Ishikawa (cell line): ENCODE data around the gene RUFY3.

Experiments
- CEBPB ChIP-seq: IDR thresholded peaks from 2 replicates; pipeline ENCODE4 v1.6.1; 2012
- EP300 ChIP-seq: IDR thresholded peaks from 2 replicates; pipeline ENCODE4 v1.6.1; 2012; ENCODE audit warnings: borderline replicate concordance
- NFIC ChIP-seq: IDR thresholded peaks from 2 replicates; pipeline ENCODE4 v1.6.1; 2012
- TF ChIP-seq, protein P1 (sequence below): IDR thresholded peaks from 2 replicates; pipeline ENCODE4 v1.6.1; 2012
- TF ChIP-seq, protein P2 (sequence below): IDR thresholded peaks from 2 replicates; pipeline ENCODE4 v1.6.1; 2012; ENCODE audit warnings: low read depth, mild to moderate bottlenecking
- TF ChIP-seq, protein P3 (sequence below): IDR thresholded peaks from 2 replicates; pipeline ENCODE4 v1.6.1; 2012

DNA sequence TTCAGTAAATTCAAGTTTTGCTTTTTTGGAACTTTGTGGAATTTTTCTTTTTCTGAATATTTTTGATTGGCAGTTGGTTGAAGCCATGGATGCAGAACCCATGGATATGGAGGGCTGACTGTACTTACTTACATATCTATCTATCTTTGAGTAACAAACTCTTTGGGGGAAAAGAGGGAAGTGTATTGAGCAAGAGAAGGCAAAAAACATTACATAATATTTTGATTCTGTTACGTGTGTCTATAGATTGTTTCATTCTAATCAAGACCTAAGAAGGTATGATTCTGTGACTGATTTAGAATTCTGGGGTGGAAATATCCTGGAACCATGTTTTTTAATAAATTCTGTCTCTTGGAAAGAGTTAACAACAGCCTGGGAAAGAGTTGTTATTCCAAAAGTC, 86.4 kb downstream of the RUFY3 start:
- TF ChIP-seq EP300 (no peak), CEBPB (no peak), NFIC (no peak)
- TF ChIP-seq, protein P1, sequence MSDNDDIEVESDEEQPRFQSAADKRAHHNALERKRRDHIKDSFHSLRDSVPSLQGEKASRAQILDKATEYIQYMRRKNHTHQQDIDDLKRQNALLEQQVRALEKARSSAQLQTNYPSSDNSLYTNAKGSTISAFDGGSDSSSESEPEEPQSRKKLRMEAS: no peak
- TF ChIP-seq, protein P2, sequence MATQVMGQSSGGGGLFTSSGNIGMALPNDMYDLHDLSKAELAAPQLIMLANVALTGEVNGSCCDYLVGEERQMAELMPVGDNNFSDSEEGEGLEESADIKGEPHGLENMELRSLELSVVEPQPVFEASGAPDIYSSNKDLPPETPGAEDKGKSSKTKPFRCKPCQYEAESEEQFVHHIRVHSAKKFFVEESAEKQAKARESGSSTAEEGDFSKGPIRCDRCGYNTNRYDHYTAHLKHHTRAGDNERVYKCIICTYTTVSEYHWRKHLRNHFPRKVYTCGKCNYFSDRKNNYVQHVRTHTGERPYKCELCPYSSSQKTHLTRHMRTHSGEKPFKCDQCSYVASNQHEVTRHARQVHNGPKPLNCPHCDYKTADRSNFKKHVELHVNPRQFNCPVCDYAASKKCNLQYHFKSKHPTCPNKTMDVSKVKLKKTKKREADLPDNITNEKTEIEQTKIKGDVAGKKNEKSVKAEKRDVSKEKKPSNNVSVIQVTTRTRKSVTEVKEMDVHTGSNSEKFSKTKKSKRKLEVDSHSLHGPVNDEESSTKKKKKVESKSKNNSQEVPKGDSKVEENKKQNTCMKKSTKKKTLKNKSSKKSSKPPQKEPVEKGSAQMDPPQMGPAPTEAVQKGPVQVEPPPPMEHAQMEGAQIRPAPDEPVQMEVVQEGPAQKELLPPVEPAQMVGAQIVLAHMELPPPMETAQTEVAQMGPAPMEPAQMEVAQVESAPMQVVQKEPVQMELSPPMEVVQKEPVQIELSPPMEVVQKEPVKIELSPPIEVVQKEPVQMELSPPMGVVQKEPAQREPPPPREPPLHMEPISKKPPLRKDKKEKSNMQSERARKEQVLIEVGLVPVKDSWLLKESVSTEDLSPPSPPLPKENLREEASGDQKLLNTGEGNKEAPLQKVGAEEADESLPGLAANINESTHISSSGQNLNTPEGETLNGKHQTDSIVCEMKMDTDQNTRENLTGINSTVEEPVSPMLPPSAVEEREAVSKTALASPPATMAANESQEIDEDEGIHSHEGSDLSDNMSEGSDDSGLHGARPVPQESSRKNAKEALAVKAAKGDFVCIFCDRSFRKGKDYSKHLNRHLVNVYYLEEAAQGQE: no peak
- TF ChIP-seq, protein P3, sequence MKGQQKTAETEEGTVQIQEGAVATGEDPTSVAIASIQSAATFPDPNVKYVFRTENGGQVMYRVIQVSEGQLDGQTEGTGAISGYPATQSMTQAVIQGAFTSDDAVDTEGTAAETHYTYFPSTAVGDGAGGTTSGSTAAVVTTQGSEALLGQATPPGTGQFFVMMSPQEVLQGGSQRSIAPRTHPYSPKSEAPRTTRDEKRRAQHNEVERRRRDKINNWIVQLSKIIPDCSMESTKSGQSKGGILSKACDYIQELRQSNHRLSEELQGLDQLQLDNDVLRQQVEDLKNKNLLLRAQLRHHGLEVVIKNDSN: no peak
